MM.1S (cell line): ENCODE measurements around the gene TSPAN4.

ENCODE experiments used
- EZH2phosphoT487 ChIP-seq: fragments of 300-600 bp; sonication (generic); IDR thresholded peaks from 2 replicates; pipeline ENCODE4 v1.6.1; 2018; ENCODE audit warnings: antibody characterized with exemption, low read length
- TF ChIP-seq, protein P1 (sequence below): fragments of 300-600 bp; sonication (generic); IDR thresholded peaks from 2 replicates; pipeline ENCODE4 v1.5.1; 2016; ENCODE audit warnings: antibody characterized with exemption, low read length, mixed read lengths

GRCh38 chr11:813072-813455, 29.6 kb upstream of the TSPAN4 start:
- TF ChIP-seq, protein P1, sequence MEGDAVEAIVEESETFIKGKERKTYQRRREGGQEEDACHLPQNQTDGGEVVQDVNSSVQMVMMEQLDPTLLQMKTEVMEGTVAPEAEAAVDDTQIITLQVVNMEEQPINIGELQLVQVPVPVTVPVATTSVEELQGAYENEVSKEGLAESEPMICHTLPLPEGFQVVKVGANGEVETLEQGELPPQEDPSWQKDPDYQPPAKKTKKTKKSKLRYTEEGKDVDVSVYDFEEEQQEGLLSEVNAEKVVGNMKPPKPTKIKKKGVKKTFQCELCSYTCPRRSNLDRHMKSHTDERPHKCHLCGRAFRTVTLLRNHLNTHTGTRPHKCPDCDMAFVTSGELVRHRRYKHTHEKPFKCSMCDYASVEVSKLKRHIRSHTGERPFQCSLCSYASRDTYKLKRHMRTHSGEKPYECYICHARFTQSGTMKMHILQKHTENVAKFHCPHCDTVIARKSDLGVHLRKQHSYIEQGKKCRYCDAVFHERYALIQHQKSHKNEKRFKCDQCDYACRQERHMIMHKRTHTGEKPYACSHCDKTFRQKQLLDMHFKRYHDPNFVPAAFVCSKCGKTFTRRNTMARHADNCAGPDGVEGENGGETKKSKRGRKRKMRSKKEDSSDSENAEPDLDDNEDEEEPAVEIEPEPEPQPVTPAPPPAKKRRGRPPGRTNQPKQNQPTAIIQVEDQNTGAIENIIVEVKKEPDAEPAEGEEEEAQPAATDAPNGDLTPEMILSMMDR, result no peak
- TF ChIP-seq EZH2phosphoT487, result no peak
